SK-N-DZ (cell line): ENCODE measurements around the gene RPP21.

Source experiments
- DNase-seq: peaks from one replicate; pipeline ENCODE4 v3.0.0-alpha.2; 2015; ENCODE audit warnings: low spot score
- small RNA-seq, 2 experiments: library from RNA; depleted of rRNA; stranded (forward); fragments of <200 nt; gene quantifications; one replicate each; pipeline ENCODE3, GENCODE V24; 2014

RPP21 gene

DNA sequence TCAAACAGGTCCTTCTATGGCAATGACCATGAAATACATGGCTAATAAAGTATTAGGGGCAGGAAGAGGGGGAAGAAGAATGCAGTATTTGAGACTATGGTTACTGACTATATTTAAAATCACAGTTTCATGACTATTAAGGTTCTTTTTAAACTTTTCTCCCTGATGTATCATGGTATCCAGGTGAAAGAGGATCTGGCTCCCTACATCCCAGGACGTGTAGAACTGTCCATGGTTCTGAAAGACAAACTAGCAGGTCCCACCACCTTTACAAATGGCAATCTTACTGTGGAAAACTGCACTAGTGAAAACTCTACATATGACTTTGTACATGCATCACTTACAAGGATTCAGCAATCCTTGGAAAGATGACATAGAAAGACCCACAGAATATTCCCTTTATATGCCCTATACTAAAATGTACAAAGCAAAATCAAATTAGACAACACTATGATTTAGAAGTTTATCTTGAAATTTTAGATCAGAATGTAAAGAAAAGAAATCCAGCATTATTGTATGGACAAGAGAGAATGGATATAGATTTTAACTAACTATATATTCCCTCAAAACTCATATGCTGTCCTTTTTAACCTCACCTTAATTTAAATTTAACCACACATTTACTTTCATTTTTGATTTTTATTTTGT, 33.5 kb downstream of the RPP21 start:
- DNase-seq, result no peak

DNA sequence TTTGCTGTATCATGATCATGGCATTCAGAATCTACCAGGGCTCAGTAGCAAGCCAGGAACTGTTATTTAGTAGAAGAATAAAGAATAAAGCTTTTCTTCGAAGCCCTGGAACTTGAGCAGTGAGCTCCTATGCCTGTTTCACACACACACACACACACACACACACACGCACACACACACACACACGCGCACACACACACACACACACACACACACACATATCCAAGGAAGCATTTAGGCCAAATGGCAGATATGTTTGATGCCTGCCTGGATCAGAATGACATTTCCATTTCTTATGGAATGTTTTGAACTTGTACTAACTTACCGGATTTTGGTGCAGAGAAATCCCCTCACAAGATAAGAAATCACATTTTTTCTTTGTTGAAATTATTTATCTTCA, 35.5 kb downstream of the RPP21 start:
- no peak for DNase-seq

GRCh38 chr6:30386166-30386565, 41.2 kb downstream of the RPP21 start:
- DNase-seq, result no peak

GRCh38 chr6:30391240-30391639, 46.3 kb downstream of the RPP21 start:
- no peak for DNase-seq

DNA sequence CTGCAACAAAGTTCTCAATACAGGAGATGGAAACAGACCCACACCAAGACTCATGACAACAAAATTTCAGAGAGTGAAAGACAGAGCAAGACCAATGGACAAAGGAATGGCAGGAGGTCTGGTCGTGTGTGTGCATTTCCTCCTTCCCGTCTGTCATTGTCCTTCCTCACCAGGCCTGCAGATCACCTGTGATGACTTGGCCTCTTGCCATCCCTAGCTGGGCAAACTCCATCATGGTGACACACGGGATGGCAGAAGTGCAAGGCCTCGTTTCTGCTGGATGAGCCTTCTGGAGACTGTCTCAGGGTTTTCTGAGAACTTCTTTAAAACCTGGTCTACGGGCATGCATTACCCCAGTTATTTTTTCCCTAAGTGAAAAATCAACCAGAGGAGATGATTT, 49.2 kb downstream of the RPP21 start:
- no peak for DNase-seq

Small RNA genes within 50 kb of the gene (small RNA-seq; reads per million reads assigned to genes)
- gene HLA-N, result 0 reads per million in 2 experiments
